Keratinocyte (primary cell): ENCODE measurements around the gene C20orf141. TPM values are rescaled to one million over a fixed set of nuclear protein-coding genes. Genes with fewer than 3 reads are reported as not detected.

ENCODE experiments used
- DNase-seq: peaks from one replicate; pipeline ENCODE4 v3.0.0-alpha.2; 2011; ENCODE audit warnings: low read depth, missing footprints, low spot score
- FAIRE-seq: peaks from 2 replicates; lab custom pipeline; 2011; peaks lifted over from hg19 to GRCh38; lab: Jason Lieb, UNC
- H2AFZ ChIP-seq: 2 replicates; pipeline ENCODE4 v1.6.0; 2012; ENCODE audit warnings: low read length, control low read depth, inconsistent platforms; ENCODE audit not compliant: control insufficient read depth
- H3K27ac ChIP-seq: 2 replicates; pipeline ENCODE4 v1.5.1; 2011; ENCODE audit warnings: low read length; ENCODE audit not compliant: control insufficient read depth, insufficient read depth
- H3K27me3 ChIP-seq: 3 replicates; pipeline ENCODE4 v1.6.0; 2011; ENCODE audit warnings: low read length; ENCODE audit not compliant: control insufficient read depth, insufficient read depth; ENCODE audit errors: extremely low read depth
- H3K36me3 ChIP-seq, 2 experiments: 2 replicates in 1 of 2; 3 replicates in 1 of 2; pipeline ENCODE4 v1.5.1; 2011; ENCODE audit warnings: low read length in 2 of 2, mild to moderate bottlenecking in 1 of 2; ENCODE audit not compliant: control insufficient read depth in 2 of 2, insufficient read depth in 2 of 2; ENCODE audit errors: extremely low read depth in 1 of 2
- H3K4me1 ChIP-seq: 3 replicates; pipeline ENCODE4 v1.5.1; 2011; ENCODE audit warnings: low read length; ENCODE audit not compliant: control insufficient read depth, insufficient read depth; ENCODE audit errors: extremely low read depth
- H3K4me2 ChIP-seq: 3 replicates; pipeline ENCODE4 v1.6.0; 2011; ENCODE audit warnings: low read depth, low read length; ENCODE audit not compliant: control insufficient read depth, insufficient read depth; ENCODE audit errors: extremely low read depth
- H3K4me3 ChIP-seq, 3 experiments: fragments of 200-600 bp in 1 of 3; sonication (generic) in 1 of 3; 2 replicates in 2 of 3; 3 replicates in 1 of 3; pipeline ENCODE4 v1.5.1; 2011 to 2016; ENCODE audit warnings: low read length in 3 of 3, mild to moderate bottlenecking in 3 of 3, control low read depth in 2 of 3, inconsistent platforms in 1 of 3, low read depth in 1 of 3, mixed read lengths in 1 of 3, mixed run types in 1 of 3, moderate library complexity in 1 of 3; ENCODE audit not compliant: control insufficient read depth in 2 of 3, insufficient read depth in 2 of 3; ENCODE audit errors: extremely low read depth in 1 of 3
- H3K79me2 ChIP-seq: 2 replicates; pipeline ENCODE4 v1.6.0; 2012; ENCODE audit warnings: low read length; ENCODE audit not compliant: control insufficient read depth, insufficient read depth
- H3K9ac ChIP-seq: 3 replicates; pipeline ENCODE4 v1.6.0; 2011; ENCODE audit warnings: low read length; ENCODE audit not compliant: control insufficient read depth, insufficient read depth; ENCODE audit errors: extremely low read depth
- H3K9me1 ChIP-seq: 3 replicates; pipeline ENCODE4 v1.6.0; 2011; ENCODE audit warnings: low read length; ENCODE audit not compliant: control insufficient read depth, insufficient read depth; ENCODE audit errors: extremely low read depth
- H3K9me3 ChIP-seq: 2 replicates; pipeline ENCODE4 v1.5.1; 2012; ENCODE audit warnings: low read depth, low read length; ENCODE audit not compliant: control insufficient read depth
- H4K20me1 ChIP-seq: 3 replicates; pipeline ENCODE4 v1.6.0; 2011; ENCODE audit warnings: low read length; ENCODE audit not compliant: control insufficient read depth, insufficient read depth; ENCODE audit errors: extremely low read depth
- EZH2 ChIP-seq: IDR thresholded peaks from one replicate; pipeline ENCODE4 v1.6.1; 2012; ENCODE audit warnings: inconsistent platforms, mild to moderate bottlenecking, low read length, moderate library complexity
- dilution Hi-C: fragments of 300-500 bp; cut with MboI; formaldehyde crosslinking; loops from one replicate; pipeline ENCODE4 v1.7.0; 2020; ENCODE audit warnings: low sequenced_read_pairs; ENCODE audit not compliant: extremely low pct_ligation_motif_present
- polyA plus RNA-seq, 5 experiments: library from polyadenylated mRNA; depleted of rRNA in 3 of 5; stranded (reverse) in 3 of 5; stranded (forward) in 1 of 5; unstranded in 1 of 5; fragments of >200 nt; gene quantifications; 1 replicate in 1 of 5; 2 replicates in 3 of 5; 3 replicates in 1 of 5; pipeline versions ENCODE4 v1.2.1 to v1.2.3, GENCODE V29; 2011 to 2012; ENCODE audit warnings: missing spikeins in 2 of 5, low read depth in 1 of 5, low replicate concordance in 1 of 5
- TF ChIP-seq, protein P1 (sequence below), 3 experiments: IDR thresholded peaks in 1 of 3; conservative IDR thresholded peaks in 1 of 3; optimal IDR thresholded peaks in 1 of 3; 2 replicates in 2 of 3; 3 replicates in 1 of 3; pipeline versions ENCODE3 to v1.5.1; 2011; ENCODE audit warnings: low read length in 3 of 3, mild to moderate bottlenecking in 3 of 3, moderate library complexity in 2 of 3, control low read depth in 1 of 3, inconsistent platforms in 1 of 3; ENCODE audit not compliant: insufficient read depth in 2 of 3; ENCODE audit errors: extremely low read depth in 1 of 3

The C20orf141 gene
- polyA plus RNA-seq, 1 donor (not counting 4 experiments of a cell fraction or from before 2014, with no cell fraction given) = not detected

DNA sequence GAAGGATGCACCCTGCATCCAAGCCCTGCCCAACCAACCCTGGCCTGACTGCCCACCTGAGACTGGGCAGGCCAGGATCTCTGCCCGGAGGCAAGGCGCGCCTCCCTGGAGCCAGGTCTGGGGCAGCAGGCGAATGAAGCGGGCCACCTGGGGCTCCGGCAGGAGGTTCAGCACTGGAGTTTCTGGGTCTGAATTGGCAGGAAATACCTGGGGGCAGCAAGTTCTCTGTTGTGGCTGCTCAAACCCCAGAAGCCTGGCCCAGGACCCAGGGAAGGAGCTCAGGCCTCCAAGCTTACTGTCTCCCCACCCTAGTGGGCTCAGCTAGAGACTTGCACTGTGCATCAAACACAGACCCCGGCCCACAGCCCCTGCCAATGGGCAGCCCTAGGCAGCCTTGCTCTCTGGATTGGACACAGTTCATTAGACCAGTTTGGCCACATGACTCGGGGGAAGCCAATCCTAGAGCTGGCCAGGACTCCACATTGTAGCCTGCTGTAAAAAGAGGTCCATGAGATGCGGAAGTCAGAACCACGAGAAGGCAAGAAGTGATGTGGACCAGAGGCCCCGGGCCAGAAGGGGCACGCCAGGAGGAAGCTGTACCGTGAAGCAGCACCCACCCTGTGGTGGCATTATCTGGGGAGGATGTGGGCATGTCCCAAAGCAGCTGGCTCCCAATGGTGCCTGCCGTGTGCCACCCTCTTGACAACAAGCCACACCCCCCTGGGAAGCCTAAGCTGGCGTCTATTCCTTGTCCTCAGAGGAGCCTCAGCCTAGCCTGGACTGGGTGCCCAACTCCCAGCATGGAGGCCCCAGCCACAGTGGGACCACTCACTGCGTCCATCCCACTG, 17.4 kb upstream of the C20orf141 start:
- DNase-seq (no peak), FAIRE-seq (no peak)
- Histone ChIP-seq H3K4me2 (no peak overlapping the region), H3K9ac (no peak overlapping the region), H3K4me1 (peaks cover 2% of the 10 kb centered on the region), H4K20me1 (no peaks in the 10 kb centered on the region), H3K4me3 (no peak overlapping the region), H3K79me2 (no peaks in the 10 kb centered on the region), H2AFZ (no peak overlapping the region), H3K9me3 (peaks cover 2% of the 10 kb centered on the region), H3K27me3 (peaks cover 72% of the 10 kb centered on the region), H3K9me1 (no peaks in the 10 kb centered on the region), H3K36me3 (no peaks in the 10 kb centered on the region), H3K27ac (no peak overlapping the region)
- dilution Hi-C loops = no loop called here
- TF ChIP-seq, protein P1, sequence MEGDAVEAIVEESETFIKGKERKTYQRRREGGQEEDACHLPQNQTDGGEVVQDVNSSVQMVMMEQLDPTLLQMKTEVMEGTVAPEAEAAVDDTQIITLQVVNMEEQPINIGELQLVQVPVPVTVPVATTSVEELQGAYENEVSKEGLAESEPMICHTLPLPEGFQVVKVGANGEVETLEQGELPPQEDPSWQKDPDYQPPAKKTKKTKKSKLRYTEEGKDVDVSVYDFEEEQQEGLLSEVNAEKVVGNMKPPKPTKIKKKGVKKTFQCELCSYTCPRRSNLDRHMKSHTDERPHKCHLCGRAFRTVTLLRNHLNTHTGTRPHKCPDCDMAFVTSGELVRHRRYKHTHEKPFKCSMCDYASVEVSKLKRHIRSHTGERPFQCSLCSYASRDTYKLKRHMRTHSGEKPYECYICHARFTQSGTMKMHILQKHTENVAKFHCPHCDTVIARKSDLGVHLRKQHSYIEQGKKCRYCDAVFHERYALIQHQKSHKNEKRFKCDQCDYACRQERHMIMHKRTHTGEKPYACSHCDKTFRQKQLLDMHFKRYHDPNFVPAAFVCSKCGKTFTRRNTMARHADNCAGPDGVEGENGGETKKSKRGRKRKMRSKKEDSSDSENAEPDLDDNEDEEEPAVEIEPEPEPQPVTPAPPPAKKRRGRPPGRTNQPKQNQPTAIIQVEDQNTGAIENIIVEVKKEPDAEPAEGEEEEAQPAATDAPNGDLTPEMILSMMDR (optimal IDR thresholded peaks at IDR 0.05 in 1 of 3, IDR thresholded peaks at IDR 0.05 in 1 of 3, conservative IDR thresholded peaks at IDR 0.05 in 1 of 3; ENCODE audit: extremely low read depth in 1 of 3, insufficient read depth in 2 of 3, low read length in 3 of 3) = no peak
- TF ChIP-seq EZH2 = no peak

DNA sequence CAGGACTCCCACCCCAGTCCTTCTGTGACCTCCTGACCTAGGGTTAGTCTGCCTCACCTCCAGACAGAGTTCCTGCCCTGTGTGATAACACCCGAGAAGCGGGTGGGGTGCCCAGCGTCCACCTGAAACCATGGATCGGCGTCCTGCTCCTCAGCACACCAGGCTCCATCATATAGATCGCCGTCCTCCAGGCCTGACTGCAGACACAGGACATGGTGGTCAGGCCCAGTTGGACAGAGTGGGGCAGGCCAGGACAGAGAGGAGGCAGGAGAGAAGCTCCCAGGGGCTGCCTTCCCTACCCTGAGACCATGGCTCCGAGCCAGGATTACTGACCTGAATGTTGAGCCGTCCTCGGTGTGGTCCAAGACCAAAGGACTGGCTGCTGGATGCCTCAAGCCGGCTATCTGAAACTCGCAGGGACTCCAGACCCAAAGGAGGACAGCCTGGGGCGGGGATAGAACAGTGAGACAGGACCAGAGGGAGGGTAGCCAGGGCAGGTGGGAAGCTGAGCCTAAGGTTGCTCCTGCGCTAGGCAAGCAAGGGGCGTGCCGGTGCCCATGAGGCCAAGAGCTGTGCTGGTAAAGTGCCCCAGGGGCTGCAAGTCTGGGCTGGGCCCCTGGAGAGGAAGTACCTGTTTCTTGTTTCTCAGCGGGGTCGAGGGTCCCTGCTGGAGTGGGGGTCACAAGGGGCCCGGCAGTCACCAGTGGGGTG, 16.5 kb upstream of the C20orf141 start:
- FAIRE-seq = no peak
- H3K27me3 ChIP-seq = peaks cover 75% of the 10 kb centered on the region
- dilution Hi-C loops = no loop called here

More for the DNA sequence above, 16.5 kb upstream of the C20orf141 start:
- Histone ChIP-seq H3K9ac (no peak overlapping the region), H3K9me1 (no peaks in the 10 kb centered on the region), H3K9me3 (peaks cover 2% of the 10 kb centered on the region), H3K27ac (no peak overlapping the region), H3K4me2 (no peak overlapping the region), H3K4me1 (peaks cover 2% of the 10 kb centered on the region), H3K79me2 (no peaks in the 10 kb centered on the region), H2AFZ (no peak overlapping the region), H4K20me1 (no peaks in the 10 kb centered on the region), H3K4me3 (no peak overlapping the region), H3K36me3 (no peaks in the 10 kb centered on the region)
- TF ChIP-seq, protein P1 (optimal IDR thresholded peaks at IDR 0.05 in 1 of 3, IDR thresholded peaks at IDR 0.05 in 1 of 3, conservative IDR thresholded peaks at IDR 0.05 in 1 of 3; ENCODE audit: extremely low read depth in 1 of 3, insufficient read depth in 2 of 3, low read length in 3 of 3) = no peak
- TF ChIP-seq EZH2 = peak; percentile 18
- DNase-seq = no peak
